ENCODE data around the gene C2CD2L.
A peak's percentile ranks its signal among the peaks of the same experiment; 100 is the strongest.
"Not testable (repeated sequence)": the region's sequence is repeated elsewhere in the genome, so short reads cannot be mapped to it uniquely, and the experiment has no call there.

Gene C2CD2L

GRCh38 chr11:119093942-119094815 is 13.0 kb upstream of the C2CD2L start:
- DNase-seq (ENCODE audit: low read depth): no peak

DNA sequence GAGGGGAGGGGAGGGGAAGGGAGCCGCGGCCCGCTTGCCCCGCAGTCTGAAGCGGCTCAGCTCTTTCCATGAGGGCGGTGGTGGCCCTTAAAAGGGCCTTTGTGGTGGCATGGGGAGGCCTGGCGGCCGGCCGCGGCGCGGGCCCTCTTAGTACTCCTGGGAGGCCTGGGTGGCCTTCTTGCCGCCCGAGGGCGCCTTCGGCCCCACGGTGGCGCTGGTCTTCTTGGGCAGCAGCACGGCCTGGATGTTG is 12.4 kb upstream of the C2CD2L start:
- no peak for DNase-seq (ENCODE audit: low read depth)

GRCh38 chr11:119095066-119095880 is 11.9 kb upstream of the C2CD2L start:
- DNase-seq (ENCODE audit: low read depth): peak; percentile 99

DNA sequence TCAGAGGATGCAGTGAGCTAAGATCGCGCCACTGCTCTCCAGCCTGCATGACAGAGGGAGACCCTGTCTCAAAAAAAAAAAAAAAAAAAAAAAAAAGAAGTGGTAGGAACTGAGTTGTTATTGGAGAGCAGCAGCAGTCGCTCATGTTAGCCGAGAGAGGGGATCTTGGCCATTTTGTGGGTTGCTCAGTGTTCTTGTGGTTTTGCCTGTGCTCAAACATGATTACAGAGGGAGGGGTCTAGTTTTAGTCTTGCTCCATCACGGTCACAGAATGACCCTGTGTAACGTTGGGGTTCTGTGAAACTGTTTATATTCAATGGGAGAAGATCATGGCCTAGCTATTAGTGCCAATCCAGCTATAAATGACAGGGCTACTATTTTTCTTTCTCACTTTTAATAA is 7.4 kb upstream of the C2CD2L start:
- DNase-seq (ENCODE audit: low read depth): no peak

DNA sequence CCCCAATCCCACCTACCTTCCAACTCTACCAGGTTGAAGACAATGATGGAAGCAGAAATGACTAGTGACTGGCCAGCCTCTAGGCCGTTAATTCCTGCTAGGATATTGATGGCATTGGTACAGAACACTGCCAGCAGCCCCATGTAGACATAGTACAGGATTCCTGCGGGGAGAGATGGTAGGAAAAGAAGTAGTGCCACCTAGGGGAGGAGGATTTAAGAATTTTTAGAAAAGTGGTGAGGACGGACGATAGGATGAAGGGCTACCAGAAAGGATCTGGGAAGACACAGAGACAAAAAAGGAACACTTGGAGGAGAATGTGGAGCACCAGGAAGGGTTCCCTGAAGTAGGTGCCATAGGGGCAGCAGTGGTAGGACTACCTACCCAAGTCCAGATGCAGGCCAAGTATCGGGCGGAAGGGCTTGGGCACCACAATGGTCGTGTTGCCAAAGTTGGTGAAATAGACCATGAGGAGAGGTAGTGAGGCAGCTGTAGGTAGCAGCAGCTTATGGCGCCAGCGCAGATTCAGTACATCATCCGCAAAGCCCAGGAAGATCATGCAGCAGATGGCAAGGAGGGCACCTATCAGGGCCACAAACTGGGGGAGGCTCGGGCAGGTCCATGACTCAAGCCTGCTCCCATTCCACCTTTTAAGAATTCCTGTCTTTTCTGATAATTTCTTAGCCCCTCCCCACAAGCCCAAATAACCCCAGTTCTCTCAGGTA is 6.7 kb upstream of the C2CD2L start:
- no peak for DNase-seq (ENCODE audit: low read depth)

DNA sequence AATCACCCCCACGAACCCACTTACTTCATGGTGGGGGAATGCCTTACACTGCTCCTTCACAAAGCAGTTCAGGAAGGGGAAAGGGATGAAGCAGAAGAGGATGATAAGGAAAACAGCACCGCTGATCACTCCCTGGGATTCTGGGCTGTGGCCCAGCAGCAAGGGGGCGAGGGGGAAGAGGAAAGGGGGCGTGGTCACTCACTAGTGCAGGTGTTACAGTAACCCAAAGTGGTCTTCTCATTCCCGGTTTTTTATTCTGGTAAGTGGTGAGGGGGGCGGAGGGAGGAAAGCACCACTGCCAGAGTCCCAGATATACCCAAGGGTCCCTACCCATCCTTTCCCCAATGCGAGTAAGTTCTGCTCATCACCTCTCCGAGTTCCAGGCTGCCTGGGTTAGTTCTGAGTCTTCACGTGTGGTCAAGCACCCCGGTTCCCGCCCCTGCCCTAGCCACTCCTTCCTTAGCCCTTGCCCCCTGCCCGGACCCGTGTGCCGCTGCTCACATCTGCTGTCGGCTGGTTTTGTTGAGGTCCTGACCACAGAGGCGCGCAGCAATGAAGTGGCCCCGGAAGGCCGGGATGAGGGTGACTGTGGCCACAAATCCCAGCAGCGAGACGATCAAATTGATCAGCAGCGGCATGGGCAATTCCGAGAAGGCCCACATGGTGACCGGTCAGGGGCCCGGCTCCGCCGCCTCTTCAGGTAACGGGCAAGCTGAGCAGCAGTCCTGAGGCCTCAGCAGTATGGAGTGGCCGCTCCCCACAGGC is 6.0 kb upstream of the C2CD2L start:
- DNase-seq (ENCODE audit: low read depth): no peak

DNA sequence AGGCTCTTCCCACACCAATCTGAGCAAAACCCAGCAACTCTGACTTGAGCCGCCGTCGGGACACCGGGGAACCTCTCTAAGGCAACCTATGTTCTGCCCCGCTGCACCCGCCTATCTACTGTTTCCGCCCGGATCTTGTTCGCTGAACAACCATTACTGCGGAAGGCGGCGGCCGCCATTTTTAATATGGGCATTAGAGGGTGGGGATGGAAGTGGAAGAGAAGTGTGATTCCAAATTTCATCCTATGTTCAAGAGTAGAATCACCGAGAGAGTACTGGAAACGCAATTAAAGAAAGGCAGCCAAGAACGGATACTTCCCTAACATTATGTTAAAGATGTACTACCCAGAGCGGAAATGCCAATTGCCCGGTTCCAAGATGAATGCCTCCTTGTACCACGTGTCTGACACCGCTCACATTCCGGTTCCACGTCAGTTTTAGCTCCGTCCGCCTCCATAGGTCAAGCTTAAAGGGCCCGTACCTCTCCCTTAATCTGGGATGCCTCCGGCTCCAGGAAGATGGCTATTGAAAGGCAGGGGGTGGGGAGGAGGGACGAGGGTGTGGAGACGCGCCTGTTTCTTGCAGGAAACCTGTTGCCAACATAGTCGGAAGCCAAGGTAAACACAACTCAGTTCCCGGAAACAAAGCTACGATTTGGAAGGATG is 5.3 kb upstream of the C2CD2L start, which contains the start of gene DPAGT1:
DPAGT1 (minus strand) TSS at position 95 of the 665 bp plus-strand sequence. CDS start 198 bp downstream, outside the sequence.
- peak; percentile 72 for DNase-seq (ENCODE audit: low read depth)

DNA sequence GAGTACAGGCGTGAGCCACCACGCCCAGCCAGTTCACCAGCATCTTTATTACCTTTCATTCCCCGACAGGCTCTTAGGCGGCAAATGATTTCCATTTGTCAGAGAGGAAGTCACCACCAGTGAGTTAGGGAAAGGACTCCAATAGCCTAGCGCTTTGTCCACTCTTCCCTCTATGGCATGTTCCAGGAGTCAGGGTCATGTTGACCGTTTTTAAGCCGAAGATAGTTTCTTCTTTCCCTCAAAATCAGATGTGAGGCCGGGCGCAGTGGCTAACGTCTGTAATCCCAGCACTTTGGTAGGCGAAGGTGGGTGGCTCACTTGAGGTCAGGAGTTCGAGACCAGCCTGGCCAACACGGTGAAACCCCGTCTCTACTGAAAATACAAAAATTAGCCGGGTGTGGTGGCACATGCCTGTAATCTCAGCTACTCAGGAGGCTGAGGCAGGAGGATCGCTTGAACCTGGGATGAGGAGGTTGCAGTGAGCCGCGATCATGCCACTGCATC is 3.9 kb upstream of the C2CD2L start:
- not testable (repeated sequence) for DNase-seq (ENCODE audit: low read depth)

DNA sequence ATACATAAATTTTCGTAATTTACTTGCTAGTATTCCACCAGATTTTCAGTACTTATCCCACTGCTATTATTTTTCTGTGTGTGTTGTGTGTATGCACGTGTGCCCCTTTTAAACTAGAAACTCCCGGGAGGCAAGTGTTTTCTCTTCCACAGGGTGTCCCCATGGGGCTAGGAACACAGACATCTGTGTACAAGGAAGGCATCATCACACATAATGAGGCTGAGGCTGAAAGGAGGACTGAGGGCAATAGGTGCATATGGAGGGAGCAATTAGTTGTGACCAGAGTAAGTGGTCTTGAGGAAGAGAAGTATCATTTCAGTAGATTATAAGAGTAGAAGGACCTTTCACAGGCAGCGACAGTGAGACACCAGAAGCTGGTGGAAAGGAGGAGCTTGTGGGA is 3.4 kb upstream of the C2CD2L start:
- DNase-seq (ENCODE audit: low read depth): no peak

GRCh38 chr11:119107538-119108145 is 498 bp downstream of the C2CD2L start:
- DNase-seq (ENCODE audit: low read depth): no peak

GRCh38 chr11:119108146-119108856 is 1.2 kb downstream of the C2CD2L start:
- no peak for DNase-seq (ENCODE audit: low read depth)

GRCh38 chr11:119108857-119109221 is 1.7 kb downstream of the C2CD2L start:
- DNase-seq (ENCODE audit: low read depth): no peak

DNA sequence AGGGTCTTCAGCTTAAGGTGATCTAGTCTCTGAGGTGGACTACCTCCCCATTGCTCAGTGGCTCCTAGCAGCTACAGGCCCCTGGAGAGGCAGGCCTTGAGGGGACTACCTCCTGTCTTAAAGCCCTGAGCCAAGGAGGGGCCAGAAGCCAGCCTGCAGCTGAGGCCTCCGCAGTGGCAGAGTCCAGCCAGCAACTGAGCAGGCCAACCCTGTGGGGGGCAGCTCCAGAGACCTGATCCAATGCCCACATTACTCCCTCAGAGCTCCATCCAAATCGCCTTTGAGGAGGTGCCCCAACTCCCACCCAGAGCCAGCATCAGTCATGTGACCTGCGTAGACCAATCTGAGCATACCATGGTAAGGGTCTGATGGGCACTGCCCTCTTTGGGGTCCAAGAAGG is 2.7 kb downstream of the C2CD2L start:
- no peak for DNase-seq (ENCODE audit: low read depth)

DNA sequence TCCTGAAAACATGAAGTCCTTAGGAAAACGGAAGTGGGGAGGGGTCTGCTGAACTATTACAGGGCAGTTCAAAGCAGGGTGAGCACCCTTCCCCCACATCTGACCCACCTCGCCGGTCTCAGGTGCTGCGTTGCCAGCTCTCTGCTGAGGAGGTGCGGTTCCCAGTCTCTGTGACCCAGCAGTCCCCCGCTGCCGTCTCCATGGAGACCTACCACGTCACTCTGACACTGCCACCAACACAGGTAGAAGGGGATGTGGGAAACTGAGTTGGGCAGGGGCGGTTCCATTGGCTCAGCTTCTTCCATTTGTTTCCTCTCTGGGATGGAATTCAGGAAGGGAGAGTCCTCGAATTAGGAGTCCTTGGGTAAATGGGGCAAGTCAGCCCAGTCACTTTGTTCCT is 3.3 kb downstream of the C2CD2L start:
- DNase-seq (ENCODE audit: low read depth): no peak

- DNase-seq (ENCODE audit: low read depth): no peak
Measured at GRCh38 chr11:119111361-119111925, 4.3 kb downstream of the C2CD2L start.

GRCh38 chr11:119112314-119113020 is 5.3 kb downstream of the C2CD2L start:
- DNase-seq (ENCODE audit: low read depth): no peak

DNA sequence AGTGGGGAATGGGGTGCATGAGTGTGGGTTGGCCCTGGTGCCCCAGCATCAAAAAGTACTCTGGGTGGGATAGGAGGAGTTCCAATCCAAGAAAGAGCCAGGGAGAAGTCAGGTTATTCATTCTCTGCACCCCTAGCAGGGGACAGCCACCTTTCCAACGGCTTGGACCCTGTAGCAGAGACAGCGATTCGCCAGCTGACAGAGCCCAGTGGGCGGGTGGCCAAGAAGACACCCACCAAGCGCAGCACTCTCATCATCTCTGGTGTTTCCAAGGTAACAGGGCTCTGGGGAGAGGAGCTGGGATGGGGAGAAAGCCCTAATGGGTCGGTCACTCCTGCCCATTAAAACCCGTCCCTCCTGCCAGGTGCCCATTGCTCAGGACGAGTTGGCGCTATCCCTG is 6.6 kb downstream of the C2CD2L start:
- no peak for DNase-seq (ENCODE audit: low read depth)

GRCh38 chr11:119114351-119114750 is 7.2 kb downstream of the C2CD2L start:
- DNase-seq (ENCODE audit: low read depth): no peak
